ENCODE results near the gene YAP1.

- TF ChIP-seq SP1 (IDR thresholded peaks at IDR 0.05) = no peak
- TF ChIP-seq, protein P1, sequence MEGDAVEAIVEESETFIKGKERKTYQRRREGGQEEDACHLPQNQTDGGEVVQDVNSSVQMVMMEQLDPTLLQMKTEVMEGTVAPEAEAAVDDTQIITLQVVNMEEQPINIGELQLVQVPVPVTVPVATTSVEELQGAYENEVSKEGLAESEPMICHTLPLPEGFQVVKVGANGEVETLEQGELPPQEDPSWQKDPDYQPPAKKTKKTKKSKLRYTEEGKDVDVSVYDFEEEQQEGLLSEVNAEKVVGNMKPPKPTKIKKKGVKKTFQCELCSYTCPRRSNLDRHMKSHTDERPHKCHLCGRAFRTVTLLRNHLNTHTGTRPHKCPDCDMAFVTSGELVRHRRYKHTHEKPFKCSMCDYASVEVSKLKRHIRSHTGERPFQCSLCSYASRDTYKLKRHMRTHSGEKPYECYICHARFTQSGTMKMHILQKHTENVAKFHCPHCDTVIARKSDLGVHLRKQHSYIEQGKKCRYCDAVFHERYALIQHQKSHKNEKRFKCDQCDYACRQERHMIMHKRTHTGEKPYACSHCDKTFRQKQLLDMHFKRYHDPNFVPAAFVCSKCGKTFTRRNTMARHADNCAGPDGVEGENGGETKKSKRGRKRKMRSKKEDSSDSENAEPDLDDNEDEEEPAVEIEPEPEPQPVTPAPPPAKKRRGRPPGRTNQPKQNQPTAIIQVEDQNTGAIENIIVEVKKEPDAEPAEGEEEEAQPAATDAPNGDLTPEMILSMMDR (IDR thresholded peaks at IDR 0.05; ENCODE audit: low read depth, low read length, missing input control) = no peak
- TF ChIP-seq YY1 (IDR thresholded peaks at IDR 0.05) = no peak
- no peak for TF ChIP-seq RAD21 (IDR thresholded peaks at IDR 0.05)
- no peak for TF ChIP-seq GABPA (IDR thresholded peaks at IDR 0.05 in 1 of 2, conservative IDR thresholded peaks at IDR 0.05 in 1 of 2)
- no peak for TF ChIP-seq FOXA1 (IDR thresholded peaks at IDR 0.05)
- TF ChIP-seq TAF1 (conservative IDR thresholded peaks at IDR 0.05) = no peak
Observed at GRCh38 chr11:102197670-102198139, 87.5 kb downstream of the YAP1 start.

Measured in liver (tissue), 3 donors.